Neural crest cell (in vitro differentiated cells): ENCODE measurements around the gene AP3M1. TPM values are rescaled to one million over a fixed set of nuclear protein-coding genes. Genes with fewer than 3 reads are reported as not detected.

Experiments
- DNase-seq: peaks from one replicate; pipeline ENCODE4 v3.0.0; 2021; ENCODE audit warnings: low read depth, mixed read lengths, low spot score
- H3K27ac Mint-ChIP-seq: one replicate; pipeline ENCODE4 v1.8.0; 2021; ENCODE audit warnings: mild to moderate bottlenecking, mixed read lengths; ENCODE audit not compliant: unreplicated experiment
- H3K27me3 Mint-ChIP-seq: 2 replicates; pipeline ENCODE4 v1.8.0; 2021; ENCODE audit warnings: low read depth, mild to moderate bottlenecking, mixed read lengths
- H3K36me3 Mint-ChIP-seq: 2 replicates; pipeline ENCODE4 v1.8.0; 2021; ENCODE audit warnings: low read depth, mild to moderate bottlenecking, mixed read lengths
- H3K4me1 Mint-ChIP-seq: 2 replicates; pipeline ENCODE4 v1.8.0; 2021; ENCODE audit warnings: mixed read lengths
- H3K4me3 Mint-ChIP-seq: one replicate; pipeline ENCODE4 v1.8.0; 2021; ENCODE audit warnings: mild to moderate bottlenecking, mixed read lengths
- H3K9me3 Mint-ChIP-seq: 2 replicates; pipeline ENCODE4 v1.8.0; 2021; ENCODE audit warnings: mixed read lengths
- total RNA-seq: library from RNA; stranded (reverse); gene quantifications from 2 replicates; pipeline ENCODE4 v1.2.1, GENCODE V29; 2021
- TF ChIP-seq, protein P1 (sequence below): fragments of 200-600 bp; sonication (generic); conservative IDR thresholded peaks from 2 replicates; pipeline ENCODE4 v1.5.0; 2021; ENCODE audit warnings: antibody characterized with exemption, mild to moderate bottlenecking

AP3M1 gene
- total RNA-seq, 1 donor from 2014 or later: 69.5 TPM

DNA sequence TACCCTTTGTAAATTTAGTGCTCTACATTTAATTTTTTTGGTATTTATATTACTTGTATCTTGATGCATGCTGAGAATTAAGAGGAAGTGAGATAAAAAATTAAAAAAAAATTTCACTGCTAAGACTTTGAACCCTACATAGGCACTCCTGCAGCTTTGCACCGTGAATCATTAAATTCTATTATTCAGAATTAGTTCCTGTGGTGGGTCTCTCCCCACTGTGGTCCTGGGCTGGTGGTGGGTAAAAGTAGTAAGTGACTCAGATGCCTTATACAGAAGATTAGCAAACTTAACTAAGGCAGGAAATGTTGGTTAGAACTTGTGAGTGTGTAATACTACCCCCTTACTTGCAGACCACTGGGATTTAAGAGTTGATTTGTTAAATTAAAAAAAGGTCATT, 72.6 kb downstream of the AP3M1 start:
- Mint-ChIP-seq H3K36me3 (peaks cover 4% of the 10 kb centered on the region), H3K27me3 (no peaks in the 10 kb centered on the region), H3K9me3 (no peaks in the 10 kb centered on the region), H3K4me1 (peaks cover 8% of the 10 kb centered on the region), H3K4me3 (no peak overlapping the region), H3K27ac (no peak overlapping the region)
- TF ChIP-seq, protein P1, sequence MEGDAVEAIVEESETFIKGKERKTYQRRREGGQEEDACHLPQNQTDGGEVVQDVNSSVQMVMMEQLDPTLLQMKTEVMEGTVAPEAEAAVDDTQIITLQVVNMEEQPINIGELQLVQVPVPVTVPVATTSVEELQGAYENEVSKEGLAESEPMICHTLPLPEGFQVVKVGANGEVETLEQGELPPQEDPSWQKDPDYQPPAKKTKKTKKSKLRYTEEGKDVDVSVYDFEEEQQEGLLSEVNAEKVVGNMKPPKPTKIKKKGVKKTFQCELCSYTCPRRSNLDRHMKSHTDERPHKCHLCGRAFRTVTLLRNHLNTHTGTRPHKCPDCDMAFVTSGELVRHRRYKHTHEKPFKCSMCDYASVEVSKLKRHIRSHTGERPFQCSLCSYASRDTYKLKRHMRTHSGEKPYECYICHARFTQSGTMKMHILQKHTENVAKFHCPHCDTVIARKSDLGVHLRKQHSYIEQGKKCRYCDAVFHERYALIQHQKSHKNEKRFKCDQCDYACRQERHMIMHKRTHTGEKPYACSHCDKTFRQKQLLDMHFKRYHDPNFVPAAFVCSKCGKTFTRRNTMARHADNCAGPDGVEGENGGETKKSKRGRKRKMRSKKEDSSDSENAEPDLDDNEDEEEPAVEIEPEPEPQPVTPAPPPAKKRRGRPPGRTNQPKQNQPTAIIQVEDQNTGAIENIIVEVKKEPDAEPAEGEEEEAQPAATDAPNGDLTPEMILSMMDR: no peak
- no peak for DNase-seq

DNA sequence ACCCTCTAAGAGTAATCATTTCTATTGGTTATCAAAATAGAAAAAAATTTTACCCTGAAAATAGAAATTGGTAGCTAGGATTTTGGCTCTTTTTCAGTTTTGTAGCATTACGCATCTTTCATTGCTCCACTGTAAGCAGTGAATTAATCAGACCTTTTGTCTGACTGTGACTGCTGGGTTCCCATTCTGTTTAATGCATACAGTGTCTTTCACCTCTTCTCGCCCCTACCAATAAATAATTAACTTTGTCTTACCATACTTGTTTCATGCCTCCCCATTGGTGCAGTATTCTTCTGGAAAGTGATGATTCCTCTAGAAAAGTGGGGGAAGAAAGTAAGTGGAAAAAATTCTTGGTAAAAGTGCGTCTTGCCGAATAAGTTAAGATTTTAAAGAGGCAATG, 73.2 kb downstream of the AP3M1 start:
- TF ChIP-seq, protein P1: no peak
- H3K36me3 Mint-ChIP-seq: peaks cover 7% of the 10 kb centered on the region
- peaks cover 11% of the 10 kb centered on the region for H3K4me1 Mint-ChIP-seq
- no peak overlapping the region for H3K4me3 Mint-ChIP-seq
- H3K9me3 Mint-ChIP-seq: no peaks in the 10 kb centered on the region
- no peak overlapping the region for H3K27ac Mint-ChIP-seq
- no peak for DNase-seq
- no peaks in the 10 kb centered on the region for H3K27me3 Mint-ChIP-seq

DNA sequence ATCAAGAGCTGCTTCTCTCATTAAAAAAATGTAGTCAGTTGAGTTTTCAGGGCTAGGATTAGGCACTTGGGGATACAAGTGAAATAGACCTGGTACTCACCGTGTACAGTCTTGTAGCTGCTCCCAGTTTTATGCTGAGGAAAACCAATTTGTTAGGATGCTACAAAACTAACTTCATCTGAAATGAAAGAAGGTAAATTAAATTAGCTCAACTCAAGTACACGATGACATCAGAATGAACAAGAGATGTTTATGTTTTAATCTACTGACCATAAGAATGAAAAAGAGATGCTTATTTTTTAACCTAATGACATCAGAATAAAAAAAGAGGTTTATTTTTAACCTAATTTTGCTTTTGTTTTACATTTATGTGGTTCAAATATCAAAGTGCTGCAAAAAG, 73.7 kb downstream of the AP3M1 start:
- peaks cover 8% of the 10 kb centered on the region for H3K36me3 Mint-ChIP-seq

DNA sequence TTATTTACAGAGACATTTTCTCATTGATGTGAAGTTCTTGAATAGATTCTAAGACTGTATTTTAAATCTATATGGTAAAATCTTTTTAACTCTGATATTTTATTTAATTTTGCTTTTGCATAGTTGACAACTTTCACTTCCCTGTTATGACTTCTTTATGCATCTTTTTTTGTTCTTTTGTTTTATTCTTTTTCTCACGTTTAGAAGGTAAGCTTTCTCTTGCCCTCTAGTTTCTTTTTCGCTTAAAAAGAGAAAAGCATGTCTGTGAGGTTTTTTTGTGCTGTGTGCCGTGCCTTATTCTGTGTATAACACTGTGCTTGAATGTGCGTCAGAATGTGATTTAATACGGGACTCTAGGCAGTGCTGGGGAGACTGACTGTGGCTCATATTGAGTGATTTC, 74.7 kb downstream of the AP3M1 start:
- H3K4me3 Mint-ChIP-seq: no peak overlapping the region
- H3K27me3 Mint-ChIP-seq: no peaks in the 10 kb centered on the region
- TF ChIP-seq, protein P1: no peak
- H3K36me3 Mint-ChIP-seq: peaks cover 8% of the 10 kb centered on the region
- DNase-seq: no peak
- H3K4me1 Mint-ChIP-seq: peaks cover 18% of the 10 kb centered on the region
- H3K9me3 Mint-ChIP-seq: no peaks in the 10 kb centered on the region
- H3K27ac Mint-ChIP-seq: no peak overlapping the region

More for the DNA sequence above, 73.7 kb downstream of the AP3M1 start:
- no peaks in the 10 kb centered on the region for H3K9me3 Mint-ChIP-seq
- no peak overlapping the region for H3K4me3 Mint-ChIP-seq
- DNase-seq: no peak
- no peaks in the 10 kb centered on the region for H3K27me3 Mint-ChIP-seq
- H3K27ac Mint-ChIP-seq: no peak overlapping the region
- peaks cover 13% of the 10 kb centered on the region for H3K4me1 Mint-ChIP-seq
- TF ChIP-seq, protein P1: no peak

DNA sequence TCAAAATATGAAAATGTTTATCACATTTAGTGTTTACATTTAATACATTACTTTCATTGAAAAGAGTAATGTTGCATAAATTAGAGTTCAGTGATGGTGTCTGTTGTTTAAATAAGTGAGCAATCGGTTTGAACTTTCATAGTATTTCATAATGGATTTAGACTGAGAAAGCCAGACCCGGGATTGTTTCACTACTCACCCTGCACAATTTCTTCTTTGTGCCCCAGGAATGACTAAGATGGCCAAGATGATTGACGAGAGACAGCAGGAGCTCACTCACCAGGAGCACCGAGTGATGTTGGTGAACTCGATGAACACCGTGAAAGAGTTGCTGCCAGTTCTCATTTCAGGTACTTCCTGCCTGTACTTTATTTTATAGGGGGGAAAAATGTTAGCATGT, 78.1 kb downstream of the AP3M1 start:
- Mint-ChIP-seq H3K4me1 (peaks cover 30% of the 10 kb centered on the region), H3K27me3 (no peaks in the 10 kb centered on the region), H3K27ac (peak overlapping the region; percentile 47), H3K9me3 (no peaks in the 10 kb centered on the region), H3K36me3 (peaks cover 8% of the 10 kb centered on the region), H3K4me3 (no peak overlapping the region)
- DNase-seq: no peak
- TF ChIP-seq, protein P1: no peak

DNA sequence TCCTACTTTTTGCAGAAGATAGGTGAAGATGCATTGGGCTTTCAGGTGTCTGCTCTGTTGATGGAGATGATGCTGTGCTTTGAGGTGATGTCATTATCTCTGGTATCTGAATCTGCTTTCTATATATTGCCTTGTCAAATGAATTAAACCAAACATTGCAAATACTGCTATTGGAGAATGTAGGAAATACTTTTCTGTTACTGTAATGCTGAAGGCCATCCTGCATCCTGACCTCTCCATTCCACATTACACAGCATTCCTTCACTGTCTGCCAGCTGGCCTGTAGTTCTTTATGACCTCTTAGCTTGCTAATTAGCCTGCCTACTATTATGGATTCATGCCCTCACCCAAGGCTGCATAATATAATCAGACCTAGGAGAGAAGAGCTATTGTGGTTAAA, 79.5 kb downstream of the AP3M1 start:
- Mint-ChIP-seq H3K36me3 (peaks cover 8% of the 10 kb centered on the region), H3K4me3 (no peak overlapping the region), H3K27ac (peak overlapping the region; percentile 22), H3K4me1 (peaks cover 30% of the 10 kb centered on the region), H3K27me3 (no peaks in the 10 kb centered on the region), H3K9me3 (no peaks in the 10 kb centered on the region)
- no peak for DNase-seq
- TF ChIP-seq, protein P1: no peak
